ENCODE measurements around the gene FCER2.
"Not testable (repeated sequence)": the region's sequence is repeated elsewhere in the genome, so short reads cannot be mapped to it uniquely, and the experiment has no call there.

The FCER2 gene

DNA sequence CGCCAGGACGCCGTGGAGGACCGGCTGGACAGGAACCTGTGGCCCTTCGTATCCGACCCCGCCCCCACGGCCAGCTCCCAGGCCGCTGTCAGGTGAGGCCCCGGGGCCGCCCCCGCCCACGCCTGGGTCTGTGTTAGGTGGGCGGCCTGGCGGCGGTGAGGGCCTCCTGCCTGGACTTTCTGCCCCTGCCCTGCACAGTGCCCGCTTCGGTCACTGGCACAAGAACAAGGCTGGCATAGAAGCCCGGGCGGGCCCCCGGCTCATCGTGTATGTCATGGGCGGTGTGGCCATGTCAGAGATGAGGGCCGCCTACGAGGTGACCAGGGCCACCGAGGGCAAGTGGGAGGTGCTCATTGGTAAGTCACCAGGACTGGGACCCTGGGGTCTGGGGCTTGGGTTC, 54.8 kb downstream of the FCER2 start:
- DNase-seq (ENCODE audit: low read depth in 2 of 2) = no peak

DNA sequence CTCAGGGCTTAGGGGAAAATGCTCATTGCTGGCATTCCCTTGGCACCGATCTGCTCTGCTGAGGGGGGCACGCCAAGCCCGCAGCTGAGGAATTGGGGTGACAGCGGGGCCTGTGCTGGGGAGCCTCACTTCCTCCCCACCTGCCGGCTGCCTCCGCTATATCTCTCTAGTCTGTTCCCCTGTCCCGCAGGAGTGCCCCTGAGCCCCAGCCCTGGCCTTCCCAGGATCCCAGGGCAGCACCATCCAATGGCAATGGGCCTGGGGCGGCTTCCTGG, 55.6 kb downstream of the FCER2 start:
- no peak for DNase-seq (ENCODE audit: low read depth in 2 of 2)

DNA sequence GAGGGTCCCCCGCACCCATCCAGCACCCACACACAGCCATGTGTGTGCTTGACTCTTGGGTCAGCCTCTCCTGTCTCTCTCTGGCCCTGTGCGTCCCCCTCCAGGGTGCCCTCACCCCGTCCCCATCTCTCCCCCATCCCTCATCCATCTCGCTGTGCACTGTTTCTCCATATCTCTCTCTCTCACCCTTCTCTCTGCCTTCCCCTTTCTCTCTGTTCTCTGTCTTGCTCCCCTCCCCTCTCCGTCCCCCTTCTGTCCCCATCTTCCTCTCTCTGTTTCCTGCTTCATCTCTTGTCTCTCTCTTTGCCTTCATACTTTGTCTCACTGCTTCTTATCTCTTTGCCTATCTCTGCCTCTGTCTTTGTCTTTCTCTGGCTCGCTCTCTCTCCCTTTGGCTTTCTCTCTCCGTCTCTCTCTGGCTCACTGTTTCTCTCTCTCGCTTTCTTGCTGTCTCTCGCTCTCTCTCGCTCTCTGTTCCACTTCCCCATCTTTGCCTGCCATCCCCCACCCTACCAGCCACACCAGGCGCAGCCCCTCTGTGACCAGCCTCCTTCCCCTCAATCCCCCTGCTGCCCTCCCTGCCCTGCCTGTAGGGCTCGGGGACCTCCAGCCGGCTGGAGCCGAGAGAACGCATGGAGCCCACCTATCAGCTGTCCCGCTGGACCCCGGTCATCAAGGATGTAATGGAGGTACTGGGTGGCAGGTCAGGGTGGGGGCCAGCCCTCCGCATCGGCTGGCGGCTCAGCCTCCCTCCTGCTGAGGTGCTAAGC, 56.1 kb downstream of the FCER2 start:
- DNase-seq (ENCODE audit: low read depth in 2 of 2) = no peak

DNA sequence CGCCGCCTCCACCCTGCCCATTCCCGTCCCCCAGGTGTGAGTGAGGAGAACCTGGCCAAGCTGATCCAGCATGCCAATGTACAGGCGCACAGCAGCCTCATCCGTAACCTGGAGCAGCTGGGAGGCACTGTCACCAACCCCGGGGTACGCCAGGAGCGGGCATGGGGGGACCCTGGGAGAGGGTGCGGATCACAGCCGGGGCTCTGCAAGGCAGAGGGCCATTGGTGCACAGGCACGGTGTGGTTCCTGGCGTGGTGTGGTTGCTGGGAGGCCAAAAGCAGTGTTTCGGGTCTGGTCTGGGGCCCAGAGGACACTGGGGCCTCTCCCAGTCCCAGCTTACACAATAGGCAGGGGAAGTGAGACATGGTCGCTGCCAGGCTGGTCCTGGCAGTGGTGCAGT, 56.8 kb downstream of the FCER2 start:
- DNase-seq (ENCODE audit: low read depth in 2 of 2) = no peak

DNA sequence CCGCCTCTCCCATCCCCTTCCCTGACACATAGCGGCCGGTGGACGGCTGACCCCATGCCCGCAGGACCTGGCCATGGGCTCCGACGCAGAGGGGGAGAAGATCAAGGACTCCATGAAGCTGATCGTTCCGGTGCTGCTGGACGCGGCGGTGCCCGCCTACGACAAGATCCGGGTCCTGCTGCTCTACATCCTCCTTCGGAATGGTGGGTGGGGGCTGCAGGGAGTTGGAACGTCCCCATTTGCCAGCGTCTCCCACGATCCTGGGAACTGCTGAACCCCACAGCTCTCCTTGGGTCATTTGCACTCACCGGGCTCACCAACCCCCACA, 57.4 kb downstream of the FCER2 start:
- DNase-seq (ENCODE audit: low read depth in 2 of 2) = no peak

DNA sequence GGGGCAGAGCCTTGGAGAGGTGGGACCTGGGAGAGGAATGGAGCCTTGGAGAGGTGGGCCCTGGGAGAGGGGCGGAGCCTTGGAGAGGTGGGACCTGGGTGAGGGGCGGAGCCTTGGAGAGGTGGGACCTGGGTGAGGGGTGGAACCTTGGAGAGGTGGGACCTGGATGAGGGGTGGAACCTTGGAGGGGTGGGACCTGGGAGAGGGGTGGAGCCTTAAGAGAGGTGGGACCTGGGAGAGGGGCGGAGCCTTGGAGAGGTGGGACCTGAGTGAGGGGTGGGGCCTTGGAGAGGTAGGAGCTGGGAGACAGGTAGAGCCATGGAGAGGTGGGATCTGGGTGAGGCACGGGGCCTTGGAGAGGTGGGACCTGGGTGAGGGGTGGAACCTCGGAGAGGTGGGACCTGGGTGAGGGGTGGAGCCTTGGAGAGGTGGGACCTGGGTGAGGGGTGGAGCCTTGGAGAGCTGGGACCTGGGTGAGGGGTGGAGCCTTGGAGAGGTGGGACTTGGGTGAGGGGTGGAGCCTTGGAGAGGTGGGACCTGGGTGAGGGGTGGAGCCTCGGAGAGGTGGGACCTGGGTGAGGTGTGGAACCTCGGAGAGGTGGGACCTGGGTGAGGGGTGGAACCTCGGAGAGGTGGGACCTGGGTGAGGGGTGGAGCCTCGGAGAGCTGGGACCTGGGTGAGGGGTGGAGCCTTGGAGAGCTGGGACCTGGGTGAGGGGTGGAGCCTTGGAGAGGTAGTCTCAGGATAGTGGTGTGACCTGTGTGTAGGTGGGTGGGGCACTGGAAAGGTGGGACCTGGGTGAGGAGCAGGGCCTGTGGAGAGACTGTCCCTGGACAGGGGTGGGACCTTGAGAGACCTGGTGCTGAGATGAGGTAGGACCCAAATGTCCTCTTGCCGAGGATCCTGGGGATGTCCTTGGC, 58.0 kb downstream of the FCER2 start:
- DNase-seq (ENCODE audit: low read depth in 2 of 2) = not testable (repeated sequence)

DNA sequence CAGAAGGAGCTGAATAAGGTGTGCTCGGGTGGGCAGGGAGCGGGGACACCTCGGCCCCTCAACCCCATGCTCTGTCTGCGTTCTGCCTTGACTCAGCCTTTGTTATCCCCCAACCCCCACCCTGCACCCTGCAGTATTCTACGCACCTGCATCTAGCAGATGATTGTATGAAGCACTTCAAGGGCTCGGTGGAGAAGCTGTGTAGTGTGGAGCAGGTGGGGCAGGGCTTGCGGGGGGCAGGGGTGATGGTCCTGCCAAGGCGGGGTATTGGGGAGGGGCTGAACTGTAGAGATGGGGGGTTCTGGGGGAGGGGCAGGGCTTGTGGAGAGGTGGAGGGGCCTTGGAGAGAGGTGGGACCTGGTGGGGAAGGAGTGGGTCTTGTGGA, 58.9 kb downstream of the FCER2 start:
- DNase-seq (ENCODE audit: low read depth in 2 of 2) = no peak

DNA sequence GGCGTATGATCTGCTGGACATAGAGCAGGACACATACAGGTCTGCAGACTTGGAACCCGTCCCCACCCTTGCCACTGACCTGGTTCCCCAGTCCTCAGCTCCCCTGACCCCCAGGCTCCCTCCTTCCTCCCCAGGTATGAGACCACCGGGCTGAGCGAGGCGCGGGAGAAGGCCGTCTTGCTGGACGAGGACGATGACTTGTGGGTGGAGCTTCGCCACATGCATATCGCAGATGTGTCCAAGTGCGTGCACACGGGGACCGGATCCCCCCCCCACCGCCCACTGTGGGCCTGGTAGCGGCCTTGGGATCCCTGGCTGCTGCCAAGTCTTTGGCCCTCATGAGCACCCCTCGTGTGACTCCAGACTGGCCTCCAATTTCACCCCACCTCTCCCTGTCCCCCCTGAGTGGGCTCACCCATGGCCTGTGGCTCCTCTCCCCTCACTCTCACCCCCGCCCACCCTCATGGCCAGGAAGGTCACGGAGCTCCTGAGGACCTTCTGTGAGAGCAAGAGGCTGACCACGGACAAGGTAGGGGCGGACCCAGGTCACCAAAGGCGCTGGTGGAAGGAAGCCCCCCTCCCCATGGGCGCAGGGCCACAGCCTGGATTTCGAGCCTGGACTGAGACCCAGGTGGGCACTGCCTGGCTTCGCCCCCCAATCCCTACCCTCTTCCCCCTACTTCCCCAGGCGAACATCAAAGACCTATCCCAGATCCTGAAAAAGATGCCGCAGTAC, 59.5 kb downstream of the FCER2 start:
- DNase-seq (ENCODE audit: low read depth in 2 of 2) = no peak

DNA sequence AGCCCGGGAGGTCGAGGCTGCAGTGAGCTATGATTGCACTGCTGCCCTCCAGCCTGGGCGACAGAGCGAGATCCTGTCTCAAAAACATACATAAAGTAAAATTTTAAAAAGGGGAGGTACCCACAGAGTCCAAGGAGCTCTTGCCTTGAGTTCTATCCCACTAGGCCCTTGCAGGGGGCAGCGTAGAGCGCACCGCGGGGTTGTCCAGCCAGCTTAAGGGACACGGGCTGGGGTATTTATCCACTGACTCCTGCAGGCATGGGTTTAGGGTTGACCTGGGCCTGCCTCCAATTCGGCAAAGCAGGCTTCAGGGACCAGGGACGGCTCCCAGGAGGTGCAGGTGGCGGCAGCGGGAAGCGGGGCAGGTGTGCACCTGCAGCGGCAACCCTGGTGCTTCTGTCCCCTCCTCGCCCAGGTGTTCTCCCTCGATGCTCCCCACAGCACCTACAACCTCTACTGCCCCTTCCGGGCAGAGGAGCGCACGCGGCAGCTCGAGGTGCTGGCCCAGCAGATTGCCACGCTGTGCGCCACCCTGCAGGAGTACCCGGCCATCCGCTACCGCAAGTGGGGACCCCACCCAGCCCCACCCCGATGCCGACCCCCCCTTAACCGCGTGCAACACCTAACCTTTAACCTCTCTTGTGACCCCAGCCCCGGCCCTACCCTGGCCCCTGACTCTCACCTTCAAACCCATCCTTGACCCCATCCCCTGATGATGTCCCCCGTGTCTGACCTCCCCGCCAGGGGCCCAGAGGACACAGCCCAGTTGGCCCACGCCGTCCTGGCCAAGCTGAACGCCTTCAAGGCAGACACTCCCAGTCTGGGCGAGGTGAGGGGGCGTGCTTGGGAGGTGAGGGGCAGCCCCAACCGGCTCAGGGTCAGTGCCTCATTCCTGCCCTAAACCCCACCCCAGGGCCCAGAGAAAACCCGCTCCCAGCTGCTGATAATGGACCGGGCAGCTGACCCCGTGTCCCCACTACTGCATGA, 60.3 kb downstream of the FCER2 start:
- no peak for DNase-seq (ENCODE audit: low read depth in 2 of 2)

DNA sequence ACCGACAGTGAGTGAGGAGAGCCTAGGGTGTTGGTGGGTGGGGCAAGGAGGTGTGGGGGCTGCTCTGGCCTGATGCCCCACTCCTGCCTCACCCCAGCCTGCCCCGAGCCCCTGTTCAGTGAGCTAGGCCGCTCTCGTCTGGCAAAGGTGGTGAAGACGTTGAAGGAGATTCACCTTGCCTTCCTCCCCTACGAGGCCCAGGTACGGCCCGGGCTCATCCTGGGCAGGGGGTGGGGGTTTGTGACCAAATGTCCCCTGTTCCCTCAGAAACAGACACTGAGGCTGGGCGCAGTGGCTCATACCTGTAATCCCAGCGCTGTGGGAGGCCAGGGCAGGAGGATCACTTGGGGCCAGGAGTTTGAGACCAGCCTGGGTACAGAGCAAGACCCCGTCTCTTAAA, 61.1 kb downstream of the FCER2 start:
- DNase-seq (ENCODE audit: low read depth in 2 of 2) = no peak

DNA sequence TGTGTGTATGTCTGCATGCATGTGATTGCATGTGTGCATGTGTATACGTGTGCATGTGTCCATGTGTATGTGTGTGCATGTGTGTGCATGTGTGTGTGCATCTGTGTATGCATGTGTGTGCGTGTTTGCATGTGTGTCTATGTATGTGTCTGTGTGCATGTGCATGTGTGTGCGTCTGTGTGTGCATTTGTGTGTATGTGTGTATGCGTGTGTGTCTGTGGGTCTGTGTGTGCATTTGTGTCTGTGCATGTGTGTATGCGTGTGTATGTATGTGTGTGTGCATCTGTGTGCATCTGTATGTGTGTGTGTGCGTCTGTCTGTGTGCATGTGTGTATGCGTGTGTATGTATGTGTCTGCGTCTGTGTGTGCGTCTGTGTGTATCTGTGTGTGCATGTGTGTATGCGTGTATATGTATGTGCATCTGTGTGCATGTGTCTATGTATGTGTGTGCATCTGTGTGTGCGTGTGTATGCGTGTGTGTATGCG, 62.0 kb downstream of the FCER2 start:
- DNase-seq (ENCODE audit: low read depth in 2 of 2) = no peak

DNA sequence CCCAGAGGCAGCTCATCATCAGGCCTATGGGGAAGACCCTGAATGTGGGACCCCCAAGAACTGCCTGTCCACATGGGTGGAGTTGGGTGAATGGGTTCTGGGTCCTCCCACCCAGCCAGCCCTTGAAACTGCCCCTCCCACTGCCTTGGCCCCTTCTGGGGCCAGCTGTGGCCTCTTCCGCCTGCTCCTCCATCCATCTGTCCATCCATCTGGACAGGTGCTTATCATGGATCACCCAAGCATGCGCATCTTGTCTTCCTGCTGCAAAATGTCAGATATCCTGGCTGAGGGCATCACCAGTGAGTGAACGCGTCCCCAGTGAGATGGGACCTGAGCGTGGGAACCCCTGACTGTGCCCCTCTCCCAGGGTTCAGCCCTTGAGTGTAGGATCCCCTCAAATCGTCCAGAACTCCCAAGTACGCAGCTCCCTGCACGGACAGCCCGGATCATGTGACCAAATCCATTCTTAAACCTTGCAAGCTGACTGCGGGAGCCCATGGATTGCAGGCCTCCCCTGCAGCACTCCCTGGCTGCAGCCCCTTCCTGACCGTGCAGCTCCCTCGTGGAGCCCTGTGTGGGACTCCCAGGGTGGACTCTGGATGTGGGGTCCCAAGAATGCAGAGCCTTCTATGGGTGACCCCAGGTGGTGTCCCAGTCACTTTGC, 63.0 kb downstream of the FCER2 start:
- DNase-seq (ENCODE audit: low read depth in 2 of 2) = no peak

All from fibroblast of skin of left quadriceps (primary cell).